ENCODE data around the gene ELL2. TPM values are rescaled to one million over a fixed set of nuclear protein-coding genes. Genes with fewer than 3 reads are reported as not detected.

Gene ELL2
- total RNA-seq, result 10 to 100 TPM; 39.1 to 77.7 TPM
- long read RNA-seq, full-length matches to known transcripts, result 1 of 45 reads
- long read RNA-seq, partial matches to known transcripts, result 36 of 45 reads
- long read RNA-seq, other reads (novel, unspliced or antisense), result 8 of 45 reads

DNA sequence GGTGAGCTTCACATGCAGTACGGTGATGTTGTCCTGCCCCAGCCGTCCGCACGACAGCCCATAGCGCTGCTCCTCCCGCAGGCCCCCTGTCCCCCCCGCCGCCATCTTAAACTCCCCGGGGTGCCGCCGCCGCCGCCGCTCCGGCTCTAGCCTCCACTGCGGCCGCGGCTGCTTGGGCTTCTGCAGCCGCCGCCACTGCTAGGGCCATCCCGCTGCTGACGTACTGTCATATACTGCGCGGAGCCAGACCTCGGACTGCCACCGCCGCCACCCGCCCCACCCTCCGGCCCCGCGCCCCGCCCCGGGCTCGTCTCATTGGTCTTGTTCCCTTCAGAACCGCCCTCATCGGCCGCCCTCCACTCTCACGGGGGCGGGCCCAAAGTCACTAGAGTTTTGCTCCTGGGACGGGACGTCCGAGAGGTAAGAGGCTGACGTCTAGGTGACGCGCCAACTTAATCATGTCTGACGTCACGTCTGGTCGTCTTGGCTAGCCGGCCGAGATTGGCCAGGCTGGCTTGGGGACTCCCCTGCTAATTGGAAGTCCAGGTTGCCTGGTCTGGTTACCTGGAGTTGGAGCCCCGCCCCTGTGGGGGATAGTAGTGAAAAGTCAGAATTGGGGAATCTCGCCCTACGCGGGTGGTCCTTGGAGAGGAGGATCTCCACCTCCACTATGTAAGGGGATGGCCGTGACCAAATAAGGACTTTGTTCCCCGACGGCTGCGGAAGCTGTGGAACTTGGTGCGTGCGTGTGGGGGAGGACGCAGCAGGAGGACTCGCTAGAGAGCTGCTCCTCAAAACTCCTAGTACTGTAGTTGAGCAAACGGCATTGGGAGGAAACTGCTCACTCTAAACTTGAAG is at the start of gene ELL2:
Gene ELL2, minus strand, starts transcription at position 235 of the 858 bp plus-strand sequence. Its CDS starts 130 bp downstream, at position 105.
- ATAC-seq (peak; percentile 91 to 93), DNase-seq (peak; percentile 99)
- intact Hi-C loops (cut with DNase I), result loop anchor here in 1 of 2 donors (10.0 kb wide), 1 partner anchor 373 kb away; no protein-coding TSS in a partner anchor

DNA sequence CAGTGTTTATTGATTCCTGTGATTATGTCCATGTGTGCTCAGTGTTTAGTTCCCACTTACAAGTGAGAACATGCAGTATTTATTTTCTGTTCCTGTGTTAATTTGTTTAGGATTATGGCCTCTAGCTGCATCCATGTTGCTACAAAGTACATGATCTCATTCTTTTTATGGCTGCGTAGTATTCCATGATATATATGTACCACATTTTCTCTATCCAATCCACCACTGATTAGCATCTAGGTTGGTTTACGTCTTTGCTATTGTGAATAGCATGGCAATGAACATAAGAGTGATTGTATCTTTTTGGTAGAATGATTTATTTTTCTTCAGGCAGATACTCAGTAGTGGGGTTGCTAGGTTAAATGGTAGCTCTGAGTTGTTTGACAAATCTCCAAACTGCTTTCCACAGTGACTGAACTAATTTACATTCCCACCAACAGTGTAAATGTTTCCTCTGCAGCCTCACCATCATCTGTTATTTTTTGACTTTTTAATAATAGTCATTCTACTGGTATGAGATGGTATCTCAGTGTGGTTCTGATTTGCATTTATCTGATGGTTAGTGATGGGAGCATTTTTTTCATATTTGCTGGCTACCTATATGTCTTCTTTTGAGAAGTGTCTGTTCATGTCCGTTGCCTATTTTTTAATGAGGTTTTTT is 47.5 kb upstream of the ELL2 start:
- DNase-seq (no peak), ATAC-seq (no peak)
- intact Hi-C loops (cut with DNase I), result no loop called here

DNA sequence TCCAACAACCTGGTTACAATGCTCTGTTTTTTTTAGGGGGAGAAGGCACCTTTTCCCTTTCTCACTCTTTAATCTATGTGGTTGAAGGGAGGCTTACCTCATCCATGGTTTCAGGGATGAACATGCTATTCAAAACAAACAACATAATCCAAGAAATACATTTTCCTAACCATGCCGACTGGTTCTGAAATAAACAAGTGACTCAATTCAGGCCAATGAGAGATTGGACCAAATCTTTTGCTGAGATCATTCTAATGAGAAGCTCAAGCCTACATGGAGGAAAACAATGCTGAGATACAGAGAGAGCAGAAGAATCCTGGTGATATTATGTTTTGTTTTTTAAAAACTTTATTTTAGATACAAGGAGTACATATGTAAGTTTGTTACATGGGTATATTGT is 46.8 kb upstream of the ELL2 start:
- ATAC-seq (no peak), DNase-seq (no peak)
- intact Hi-C loops (cut with DNase I), result no loop called here

- ATAC-seq (no peak), DNase-seq (no peak)
- intact Hi-C loops (cut with DNase I), result no loop called here
Measured at GRCh38 chr5:96007051-96007450, 45.4 kb upstream of the ELL2 start.

DNA sequence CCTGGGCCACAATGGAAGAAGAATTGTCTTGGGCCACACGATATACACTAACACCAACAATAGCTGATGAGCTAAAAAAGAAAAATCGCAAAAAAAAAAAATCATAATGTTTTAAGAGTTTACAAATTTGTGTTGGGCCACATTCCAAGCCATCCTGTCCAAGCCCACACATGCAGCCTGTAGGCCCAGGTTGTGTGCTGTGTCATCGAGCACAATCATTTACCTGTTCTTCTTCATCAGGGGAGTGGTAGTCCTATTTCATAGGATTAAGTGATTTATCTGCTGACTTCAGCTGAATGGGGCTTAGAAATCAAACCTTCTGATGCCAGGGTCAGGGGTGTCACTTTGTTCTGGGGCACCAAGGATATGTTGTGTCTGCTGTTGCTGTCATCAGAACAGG is 44.6 kb upstream of the ELL2 start:
- DNase-seq, result no peak
- intact Hi-C loops (cut with DNase I), result no loop called here
- no peak for ATAC-seq

GRCh38 chr5:96004754-96005153 is 43.1 kb upstream of the ELL2 start:
- ATAC-seq (no peak), DNase-seq (no peak)
- intact Hi-C loops (cut with DNase I), result no loop called here

DNA sequence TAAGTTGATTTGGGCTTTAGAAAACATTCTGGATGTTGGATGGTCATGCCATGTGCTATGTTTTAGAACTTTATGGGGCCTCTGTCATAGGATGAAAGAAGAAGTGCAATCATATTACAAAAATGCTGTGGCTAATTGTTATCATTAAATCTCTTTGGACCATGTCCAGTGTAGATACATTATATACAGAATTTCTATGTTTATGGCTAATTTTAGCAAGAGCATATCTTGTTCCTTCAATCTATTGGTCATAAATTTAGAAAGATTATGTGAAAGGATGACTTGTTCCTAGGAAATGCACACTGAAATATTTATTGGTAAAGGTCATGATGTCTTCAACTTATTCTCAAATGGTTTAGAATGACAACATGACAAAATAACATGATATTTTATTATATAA is 42.4 kb upstream of the ELL2 start:
- no peak for DNase-seq
- intact Hi-C loops (cut with DNase I), result no loop called here
- ATAC-seq, result no peak

DNA sequence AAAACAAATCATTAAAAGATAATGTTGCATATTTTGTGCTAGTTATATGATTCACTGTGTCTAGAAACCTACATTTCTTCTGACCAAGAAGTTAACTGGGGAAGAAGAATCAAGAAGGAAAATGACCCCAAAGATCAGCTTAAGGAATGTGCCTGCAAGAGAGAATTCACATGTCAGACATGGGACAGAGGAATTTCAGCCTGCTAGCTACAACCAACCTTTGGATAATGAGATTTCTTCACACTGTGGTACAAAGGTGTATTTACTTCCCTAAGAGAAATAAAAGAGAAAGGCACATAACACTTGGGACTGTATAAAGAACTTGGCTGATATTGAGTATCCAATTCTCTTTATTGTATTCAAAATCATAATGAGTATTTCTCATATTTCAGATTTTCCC is 39.6 kb upstream of the ELL2 start:
- DNase-seq, result no peak
- intact Hi-C loops (cut with DNase I), result no loop called here
- ATAC-seq, result no peak

DNA sequence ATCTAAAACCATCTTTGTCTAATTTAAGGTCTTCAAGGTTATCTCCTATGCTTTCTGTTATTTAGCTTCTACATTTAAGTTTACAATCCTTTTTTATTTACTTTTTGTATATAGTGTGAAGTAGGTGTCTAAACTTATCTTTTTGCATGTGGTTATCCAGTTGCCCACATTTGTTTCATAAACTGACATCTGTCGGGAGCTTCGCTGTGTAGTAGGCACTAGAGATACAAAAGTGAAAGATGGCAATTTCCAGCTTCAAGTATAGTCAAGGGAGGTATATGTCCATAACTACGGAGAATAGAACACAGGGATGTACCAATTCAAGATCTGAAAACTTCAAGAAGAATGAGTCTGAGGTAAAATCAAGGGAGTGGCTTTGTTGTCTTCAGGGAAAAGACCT is 38.7 kb upstream of the ELL2 start:
- intact Hi-C loops (cut with DNase I), result no loop called here
- no peak for ATAC-seq
- no peak for DNase-seq

GRCh38 chr5:95996904-95997723 is 35.5 kb upstream of the ELL2 start:
- no peak for DNase-seq
- intact Hi-C loops (cut with DNase I), result no loop called here
- no peak for ATAC-seq

GRCh38 chr5:95995962-95996489 is 34.4 kb upstream of the ELL2 start:
- intact Hi-C loops (cut with DNase I), result no loop called here
- no peak for ATAC-seq
- no peak for DNase-seq

GRCh38 chr5:95993776-95994175 is 32.1 kb upstream of the ELL2 start:
- intact Hi-C loops (cut with DNase I), result no loop called here
- no peak for ATAC-seq

DNA sequence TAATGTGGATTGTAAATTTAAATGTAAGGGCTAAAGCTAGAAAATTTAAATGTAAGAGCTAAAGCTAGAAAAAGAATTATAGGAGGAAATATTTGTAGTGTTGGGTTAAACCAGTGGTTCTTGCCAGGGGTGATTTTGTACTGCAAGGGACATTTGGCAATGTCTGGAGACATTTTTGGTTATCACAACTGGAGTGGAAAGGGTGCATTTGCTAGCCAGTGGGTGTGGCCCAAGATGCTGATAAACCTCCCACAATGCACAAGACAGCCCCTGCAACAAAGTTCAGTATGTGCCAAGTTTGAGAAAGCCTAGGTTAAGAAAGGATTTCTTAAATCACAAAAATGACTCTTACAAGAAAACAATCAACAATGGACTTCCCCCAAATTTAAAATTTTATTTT is 31.6 kb upstream of the ELL2 start:
- DNase-seq (no peak), ATAC-seq (no peak)
- intact Hi-C loops (cut with DNase I), result no loop called here

More at GRCh38 chr5:95993776-95994175, 32.1 kb upstream of the ELL2 start:
- DNase-seq, result no peak

GRCh38 chr5:95989283-95990048 is 27.8 kb upstream of the ELL2 start:
- DNase-seq (no peak), ATAC-seq (no peak)
- intact Hi-C loops (cut with DNase I), result no loop called here

- intact Hi-C loops (cut with DNase I), result no loop called here
- no peak for ATAC-seq
- no peak for DNase-seq
Measured at GRCh38 chr5:95988877-95989276, 27.2 kb upstream of the ELL2 start.

DNA sequence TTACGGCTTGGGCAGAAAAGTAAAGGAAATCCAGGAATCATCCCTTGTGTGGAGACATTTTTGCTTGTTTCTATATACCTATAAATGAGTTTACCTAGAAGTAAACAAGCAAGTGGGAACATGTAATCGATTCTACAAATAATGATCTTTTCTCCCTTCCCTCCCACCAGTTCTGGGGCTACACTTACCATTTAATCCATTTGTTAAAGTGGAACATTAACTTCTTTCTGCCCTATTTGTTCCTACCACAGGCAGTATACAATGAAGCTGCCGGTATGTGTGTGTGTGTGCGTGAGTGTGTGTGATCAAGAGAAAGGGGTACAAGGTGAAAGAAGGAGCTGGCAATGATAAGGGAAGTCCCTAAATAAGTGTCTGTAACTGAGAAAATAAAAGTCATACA is 26.4 kb upstream of the ELL2 start:
- intact Hi-C loops (cut with DNase I), result no loop called here
- ATAC-seq (no peak), DNase-seq (no peak)

GRCh38 chr5:95986937-95987520 is 25.4 kb upstream of the ELL2 start:
- no peak for DNase-seq
- peak; percentile 47 to 55 for ATAC-seq
- intact Hi-C loops (cut with DNase I), result no loop called here

DNA sequence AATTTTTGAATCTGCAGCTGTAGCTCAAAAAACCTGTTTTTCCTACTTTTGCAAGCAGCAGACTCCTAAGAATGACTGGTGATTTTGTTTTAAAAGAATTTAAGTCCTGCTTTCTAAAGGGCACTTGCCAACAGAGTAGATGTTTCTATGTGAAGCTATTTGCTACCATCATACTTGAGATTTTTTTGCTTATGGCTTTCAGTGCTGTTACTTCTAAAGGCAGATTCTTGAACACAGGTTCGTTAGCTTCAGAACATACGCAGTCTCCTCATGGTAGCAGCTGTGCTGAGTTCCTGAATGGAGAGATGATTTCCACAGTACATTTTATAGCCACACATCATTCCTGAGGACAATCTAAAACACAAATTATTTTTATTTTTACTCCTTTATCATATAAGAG is 24.4 kb upstream of the ELL2 start:
- no peak for DNase-seq
- ATAC-seq, result no peak
- intact Hi-C loops (cut with DNase I), result no loop called here

Measured in left cardiac atrium (tissue), 4 donors.